HFF-Myc (cell line): ENCODE data around the gene ROPN1L.

Source experiments
- DNase-seq: peaks from one replicate; pipeline ENCODE4 v3.0.0-alpha.2; 2011; ENCODE audit warnings: low read depth; ENCODE audit errors: extremely low read depth
- H3K4me3 ChIP-seq: replicated peaks from 2 replicates; pipeline ENCODE4 v1.5.1; 2011; ENCODE audit warnings: low read depth, mild to moderate bottlenecking, control low read depth, low read length
- TF ChIP-seq, protein P1 (sequence below): IDR thresholded peaks from 2 replicates; pipeline ENCODE4 v1.5.1; 2012; ENCODE audit warnings: mild to moderate bottlenecking, low read depth, low read length, control low read depth; ENCODE audit errors: missing control alignments

ROPN1L gene

DNA sequence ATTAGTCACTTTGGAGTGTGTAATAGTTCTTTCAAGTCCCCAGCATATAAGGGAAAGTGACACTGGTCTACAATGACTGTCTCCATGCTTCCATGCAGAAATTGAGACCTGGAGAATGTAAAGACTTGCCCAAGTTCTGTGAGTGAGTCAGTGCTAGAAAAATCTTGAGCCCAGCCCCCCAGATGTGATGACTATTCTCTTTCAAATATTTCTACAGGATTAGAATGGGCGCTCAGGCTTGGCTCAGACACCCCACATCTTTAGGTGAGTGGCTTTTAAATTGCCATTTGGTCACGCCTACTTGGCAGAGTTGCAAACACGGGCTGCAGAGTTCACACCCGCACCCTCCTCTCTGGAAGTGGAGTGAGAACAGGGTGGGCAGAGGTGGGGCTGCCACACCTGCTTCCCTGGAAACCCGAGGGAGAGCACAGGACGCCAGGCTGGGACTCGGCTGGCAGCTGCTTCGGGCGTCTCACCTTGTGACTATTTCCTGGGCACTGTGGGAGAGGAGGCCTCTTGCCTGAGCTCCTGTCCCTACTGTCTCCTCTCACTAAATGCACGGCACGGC, 37.6 kb downstream of the ROPN1L start:
- peak; percentile 63 for DNase-seq
- TF ChIP-seq, protein P1, sequence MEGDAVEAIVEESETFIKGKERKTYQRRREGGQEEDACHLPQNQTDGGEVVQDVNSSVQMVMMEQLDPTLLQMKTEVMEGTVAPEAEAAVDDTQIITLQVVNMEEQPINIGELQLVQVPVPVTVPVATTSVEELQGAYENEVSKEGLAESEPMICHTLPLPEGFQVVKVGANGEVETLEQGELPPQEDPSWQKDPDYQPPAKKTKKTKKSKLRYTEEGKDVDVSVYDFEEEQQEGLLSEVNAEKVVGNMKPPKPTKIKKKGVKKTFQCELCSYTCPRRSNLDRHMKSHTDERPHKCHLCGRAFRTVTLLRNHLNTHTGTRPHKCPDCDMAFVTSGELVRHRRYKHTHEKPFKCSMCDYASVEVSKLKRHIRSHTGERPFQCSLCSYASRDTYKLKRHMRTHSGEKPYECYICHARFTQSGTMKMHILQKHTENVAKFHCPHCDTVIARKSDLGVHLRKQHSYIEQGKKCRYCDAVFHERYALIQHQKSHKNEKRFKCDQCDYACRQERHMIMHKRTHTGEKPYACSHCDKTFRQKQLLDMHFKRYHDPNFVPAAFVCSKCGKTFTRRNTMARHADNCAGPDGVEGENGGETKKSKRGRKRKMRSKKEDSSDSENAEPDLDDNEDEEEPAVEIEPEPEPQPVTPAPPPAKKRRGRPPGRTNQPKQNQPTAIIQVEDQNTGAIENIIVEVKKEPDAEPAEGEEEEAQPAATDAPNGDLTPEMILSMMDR, result no peak
- no peak overlapping the region for H3K4me3 ChIP-seq

DNA sequence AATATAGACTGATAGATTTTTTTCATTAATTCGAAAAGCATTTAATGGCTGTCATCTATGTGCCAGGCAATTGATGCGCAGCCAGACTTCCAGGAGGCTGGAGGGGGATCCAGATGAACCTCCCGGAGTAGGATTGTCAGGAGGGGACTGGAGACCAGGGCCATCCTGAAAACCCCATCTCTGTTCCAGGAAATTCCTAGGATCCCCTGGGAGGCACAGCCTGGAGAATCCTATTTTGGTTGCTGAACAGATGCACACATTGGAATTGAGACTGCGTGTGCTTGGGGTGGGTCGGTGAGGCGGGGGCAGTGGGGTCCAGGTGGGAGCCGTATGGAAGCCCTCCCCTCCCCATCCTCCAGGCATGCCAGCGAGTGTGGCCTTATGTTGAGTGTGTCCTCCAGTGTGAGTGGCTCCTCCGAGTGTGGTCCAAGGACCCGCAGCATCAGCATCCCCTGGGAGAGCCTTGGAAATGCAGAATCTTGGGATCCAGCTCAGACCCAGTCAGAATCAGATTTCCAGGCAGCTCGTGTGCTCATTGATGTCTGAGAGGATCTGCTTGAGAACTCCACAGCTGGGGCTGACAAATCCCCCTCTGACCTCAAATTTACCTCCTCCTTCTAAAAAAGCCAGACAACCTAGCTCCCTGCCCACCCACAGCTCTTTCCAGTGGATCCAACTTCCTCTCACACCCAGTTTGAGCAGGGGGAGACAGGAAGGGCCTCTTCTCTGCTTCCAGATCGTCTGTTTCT, 38.7 kb downstream of the ROPN1L start:
- no peak overlapping the region for H3K4me3 ChIP-seq
- DNase-seq, result no peak
- TF ChIP-seq, protein P1, result no peak

DNA sequence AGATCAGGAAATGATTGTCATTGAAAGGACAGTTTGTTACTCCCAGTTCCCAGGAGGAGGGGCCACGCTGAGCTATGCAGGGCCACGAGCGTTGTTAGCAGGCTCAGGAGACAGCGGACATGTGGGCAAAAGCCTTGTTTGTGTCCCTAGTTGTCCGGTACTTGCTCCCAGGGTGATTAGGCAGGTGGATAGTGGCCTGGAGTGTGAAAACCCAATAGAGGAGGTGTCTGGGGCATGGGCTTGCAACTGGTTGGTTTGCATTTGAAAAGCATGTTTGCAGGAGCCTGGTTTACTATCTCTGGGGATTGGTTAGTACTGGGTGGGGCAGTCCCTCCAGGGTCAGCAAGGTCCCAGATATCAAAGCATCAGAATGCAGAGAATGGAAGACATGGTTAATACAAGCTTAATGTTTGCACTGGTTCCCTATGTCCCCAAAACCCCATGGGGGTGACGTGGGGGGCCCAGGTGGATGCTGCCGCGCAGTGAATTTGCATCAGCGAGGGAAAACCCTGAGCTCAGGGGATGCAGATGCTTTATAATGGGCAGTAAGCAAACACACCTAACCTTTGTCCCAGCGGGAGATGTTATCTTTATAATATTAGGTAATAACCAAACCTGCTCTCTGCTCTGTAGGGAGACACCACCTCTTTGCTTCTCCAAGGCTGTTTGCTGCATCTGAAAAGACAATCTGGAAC, 39.7 kb downstream of the ROPN1L start:
- TF ChIP-seq, protein P1, result no peak
- H3K4me3 ChIP-seq, result no peak overlapping the region
- DNase-seq, result no peak

DNA sequence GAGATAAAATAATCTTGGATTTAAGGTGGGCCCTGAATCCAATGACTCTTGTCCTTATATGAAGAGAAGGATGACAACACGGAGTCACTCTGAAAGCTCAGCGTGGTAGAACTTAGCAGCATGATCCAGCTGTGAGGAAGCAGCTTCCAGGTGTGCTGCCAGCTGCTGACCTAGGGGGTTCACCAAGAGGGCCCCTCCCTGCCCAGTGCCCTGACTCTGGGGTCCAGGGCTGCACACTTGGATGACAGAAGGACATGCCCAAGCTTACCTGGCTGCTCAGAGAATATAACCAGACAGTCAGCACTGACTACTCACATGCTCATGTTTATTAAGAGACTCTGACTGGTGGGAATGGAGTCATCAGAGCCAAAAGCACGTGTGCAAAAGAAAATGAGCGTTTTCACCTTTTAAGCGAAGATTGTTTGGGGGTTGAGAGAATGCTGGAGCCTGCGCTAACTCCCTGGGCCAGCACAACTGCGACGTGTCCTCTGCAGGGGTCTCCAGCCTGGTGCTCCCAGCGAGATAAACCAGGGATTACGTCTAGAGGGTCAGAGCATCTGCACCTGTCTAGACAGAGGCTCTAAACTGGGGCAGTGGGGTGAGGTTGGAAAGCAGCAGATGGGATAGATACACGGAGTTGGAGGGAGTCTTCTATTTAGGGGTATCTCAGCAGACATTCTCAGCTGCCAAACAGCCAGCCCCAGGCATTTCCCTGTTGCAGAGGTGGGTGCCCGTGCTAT, 41.3 kb downstream of the ROPN1L start:
- TF ChIP-seq, protein P1, result no peak
- DNase-seq, result no peak
- no peak overlapping the region for H3K4me3 ChIP-seq

DNA sequence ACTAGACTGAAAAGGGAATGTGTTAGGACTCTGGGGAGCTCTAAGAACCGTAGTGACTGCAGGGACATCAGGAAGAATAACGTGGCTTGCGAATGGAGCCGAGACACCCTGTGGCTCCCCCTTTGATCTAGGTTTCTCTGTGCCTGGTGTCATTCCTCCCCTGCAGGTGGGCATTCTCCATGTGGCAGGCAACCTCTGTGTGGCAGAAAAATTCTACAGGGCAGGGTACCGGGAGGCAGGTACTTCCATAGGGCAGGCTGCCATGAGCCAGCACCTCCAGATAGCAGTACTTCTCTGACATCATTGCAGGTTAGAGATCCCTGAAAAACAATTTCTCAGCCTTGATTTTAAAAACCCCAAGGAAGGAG, 43.1 kb downstream of the ROPN1L start:
- TF ChIP-seq, protein P1, result no peak
- no peak for DNase-seq
- H3K4me3 ChIP-seq, result no peak overlapping the region

DNA sequence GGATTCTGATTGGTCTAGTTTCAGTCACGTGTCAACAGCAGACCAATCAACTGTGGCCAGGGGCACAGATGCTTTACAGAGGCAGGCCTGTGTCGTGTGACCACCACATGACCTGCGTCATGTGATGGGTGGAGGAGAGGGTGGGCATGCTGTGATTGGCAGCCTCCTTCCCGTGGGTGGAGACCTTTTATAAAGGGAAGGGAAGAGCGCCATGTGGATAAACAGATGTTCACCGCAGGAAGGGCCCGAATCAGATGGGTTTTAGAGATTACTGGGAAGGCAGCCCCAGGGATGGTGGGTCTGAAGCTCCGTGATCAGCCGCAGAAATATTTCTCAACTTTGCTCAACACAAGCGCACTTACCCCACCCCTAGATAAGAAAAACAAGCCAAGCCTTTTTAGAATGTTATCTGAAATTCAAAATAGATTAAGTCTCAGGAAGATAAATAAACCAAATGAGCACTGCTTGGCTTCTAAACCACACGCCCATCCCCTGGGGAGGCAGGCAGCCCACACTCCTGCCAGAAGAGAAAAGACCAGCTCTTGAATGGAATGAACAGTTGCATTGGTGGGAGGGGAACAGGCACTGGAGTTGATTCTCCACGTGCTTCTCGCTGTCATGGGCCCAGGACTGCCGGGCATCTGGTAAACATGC, 43.6 kb downstream of the ROPN1L start:
- no peak overlapping the region for H3K4me3 ChIP-seq
- DNase-seq, result no peak
- TF ChIP-seq, protein P1, result no peak
